Stomach (tissue), 19 donors: ENCODE results near the gene OR5AN1. TPM values are rescaled to one million over a fixed set of nuclear protein-coding genes. Genes with fewer than 3 reads are reported as not detected.
"Not testable (repeated sequence)": the region's sequence is repeated elsewhere in the genome, so short reads cannot be mapped to it uniquely, and the experiment has no call there.

ENCODE experiments used
- DNase-seq, 2 donors: peaks; one replicate each; pipeline versions ENCODE4 v3.0.0 to v3.0.0-alpha.2; 2013 to 2019
- H3K27ac ChIP-seq, 5 donors: fragments of 200-600 bp in 4 of 5; sonication (generic) in 4 of 5; one replicate each; pipeline ENCODE4 v1.5.1; 2013 to 2019; ENCODE audit warnings: mild to moderate bottlenecking in 1 of 5, moderate library complexity in 1 of 5
- H3K27me3 ChIP-seq, 3 donors: fragments of 200-600 bp; sonication (generic); one replicate each; pipeline ENCODE4 v1.5.1; 2017 to 2019; ENCODE audit warnings: mixed run types in 1 of 3
- H3K36me3 ChIP-seq, 4 donors: fragments of 200-600 bp; sonication (generic); 1 replicate in 3 of 4; 2 replicates in 1 of 4; pipeline ENCODE4 v1.5.1; 2016 to 2019
- H3K4me1 ChIP-seq, 4 donors: fragments of 200-600 bp; sonication (generic); one replicate each; pipeline ENCODE4 v1.5.1; 2016 to 2019
- H3K4me3 ChIP-seq, 4 donors: fragments of 200-600 bp; sonication (generic) in 3 of 4; one replicate each; pipeline ENCODE4 v1.5.1; 2016 to 2019; ENCODE audit warnings: mild to moderate bottlenecking in 1 of 4
- H3K9me3 ChIP-seq, 4 donors: fragments of 200-600 bp; sonication (generic); one replicate each; pipeline ENCODE4 v1.5.1; 2016 to 2019
- CTCF ChIP-seq, 7 experiments: fragments of 450-650 bp in 4 of 7; fragments of 200-600 bp in 3 of 7; sonication (generic) in 3 of 7; IDR thresholded peaks; one replicate each; pipeline ENCODE4 v1.5.1; 2016 to 2019; ENCODE audit warnings: antibody characterized with exemption in 7 of 7, control low read depth in 2 of 7, mild to moderate bottlenecking in 1 of 7
- EP300 ChIP-seq: sonication (generic); formaldehyde crosslinking; IDR thresholded peaks from one replicate; pipeline ENCODE4 v1.6.1; 2017; ENCODE audit warnings: antibody characterized with exemption
- POLR2A ChIP-seq, 4 donors: fragments of 450-650 bp; IDR thresholded peaks; one replicate each; pipeline ENCODE4 v1.6.1; 2016; ENCODE audit warnings: antibody characterized with exemption in 4 of 4, control low read depth in 2 of 4, mild to moderate bottlenecking in 1 of 4, moderate library complexity in 1 of 4
- POLR2AphosphoS5 ChIP-seq, 3 donors: sonication (generic); formaldehyde crosslinking; IDR thresholded peaks; one replicate each; pipeline ENCODE4 v1.6.1; 2016; ENCODE audit warnings: antibody characterized with exemption in 3 of 3
- WGBS, 5 donors: extraction: QIAGEN DNeasy Blood & Tissue Kit in 3 of 5; methylation state at CpG; one replicate each; pipeline versions ENCODE4 v1.1.5 to v1.1.7; 2013 to 2018; 5-methylcytosine and 5-hydroxymethylcytosine counted together
- intact Hi-C: fragments of 100-400 bp; cut with DNase I; formaldehyde crosslinking; loops from one replicate; pipeline ENCODE4 v1.15.1; 2023; ENCODE audit warnings: low total_unique reads
- long read RNA-seq, 10 donors: transcript quantifications; one replicate each; lab custom pipeline, GENCODE V29; 2026
- polyA plus RNA-seq, 3 donors: library from polyadenylated mRNA; stranded (reverse); fragments of 200-250 nt; gene quantifications; one replicate each; pipeline ENCODE4 v1.2.3, GENCODE V29; 2013
- total RNA-seq, 5 donors: library from RNA; depleted of rRNA; stranded (reverse); fragments of >200 nt; gene quantifications; one replicate each; pipeline versions ENCODE4 v1.1.0 to v1.2.3, GENCODE V29; 2014 to 2016
- donor health status: healthy with polysubstance abuse.
- donor health status: Bipolar disorder and iron deficiency.
- donor health status: healthy.

Gene OR5AN1
- under 1 TPM in 1 of 5 donors, not detected in 4; under 0.01 TPM for total RNA-seq
- polyA plus RNA-seq = not detected
- long read RNA-seq, donor 1 = 0 reads
- long read RNA-seq, donor 2 = 0 reads
- long read RNA-seq, donor 3 = 0 reads
- long read RNA-seq, donor 4 = 0 reads
- long read RNA-seq, donor 5 = 0 reads
- long read RNA-seq, donor 6 = 0 reads
- long read RNA-seq, donor 7 = 0 reads
- long read RNA-seq, donor 8 = 0 reads
- long read RNA-seq, donor 9 = 0 reads
- long read RNA-seq, donor 10 = 0 reads

GRCh38 chr11:59358595-59358994, at the start of gene OR5AN1:
OR5AN1 (plus strand) TSS chr11:59358895; CDS start chr11:59364459, 5,564 bp downstream.
- TF ChIP-seq CTCF (IDR thresholded peaks at IDR 0.05) (no peak), EP300 (no peak)
- Histone ChIP-seq H3K4me3 (no peak within 1 kb of the TSS), H3K4me1 (no peaks in the 10 kb centered on the region), H3K27me3 (no peaks in the 10 kb centered on the region), H3K27ac (no peak within 1 kb of the TSS), H3K9me3 (no peaks in the 10 kb centered on the region), H3K36me3 (no peaks in the 10 kb centered on the region)
- intact Hi-C loops = no loop called here
- DNase-seq = no peak
- whole genome bisulfite sequencing, 5 donors = 54 to 72% (median 71%) methylated on average over 3 of the region's 3 CpGs

- DNase-seq = no peak
- TF ChIP-seq POLR2A (IDR thresholded peaks at IDR 0.05) = no peak
- H3K36me3 ChIP-seq = no peaks in the 10 kb centered on the region
- H3K4me1 ChIP-seq = no peaks in the 10 kb centered on the region
- H3K27ac ChIP-seq = no peak overlapping the region
- H3K27me3 ChIP-seq = no peaks in the 10 kb centered on the region
- no peak overlapping the region for H3K4me3 ChIP-seq
- intact Hi-C loops = no loop called here
- peaks cover 0 to 2% (median 0%) of the 10 kb centered on the region in 4 donors for H3K9me3 ChIP-seq
Measured at GRCh38 chr11:59335001-59335400, 23.7 kb upstream of the OR5AN1 start.

GRCh38 chr11:59336176-59336575, 22.5 kb upstream of the OR5AN1 start:
- no peak overlapping the region for H3K27ac ChIP-seq
- H3K9me3 ChIP-seq = peaks cover 0 to 13% (median 2%) of the 10 kb centered on the region in 4 donors
- 70 to 75% (median 73%) methylated on average over 5 of the region's 5 CpGs for WGBS, 5 donors
- no peaks in the 10 kb centered on the region for H3K4me1 ChIP-seq
- no peaks in the 10 kb centered on the region for H3K36me3 ChIP-seq
- no peak for DNase-seq
- TF ChIP-seq CTCF (IDR thresholded peaks at IDR 0.05) (no peak), POLR2A (IDR thresholded peaks at IDR 0.05) (no peak), POLR2AphosphoS5 (IDR thresholded peaks at IDR 0.05) (no peak), EP300 (no peak)
- H3K27me3 ChIP-seq = no peaks in the 10 kb centered on the region
- intact Hi-C loops = no loop called here
- no peak overlapping the region for H3K4me3 ChIP-seq

- intact Hi-C loops = no loop called here
- no peak for DNase-seq
Measured at GRCh38 chr11:59336931-59337330, 21.8 kb upstream of the OR5AN1 start.

GRCh38 chr11:59349657-59350056, 9.0 kb upstream of the OR5AN1 start:
- H3K27ac ChIP-seq, intact Hi-C loops, DNase-seq, H3K27me3 ChIP-seq, H3K4me3 ChIP-seq, H3K4me1 ChIP-seq, H3K9me3 ChIP-seq, H3K36me3 ChIP-seq: not testable (repeated sequence)
- 38 to 71% (median 61%) methylated on average over 5 of the region's 5 CpGs for WGBS, 5 donors

More at GRCh38 chr11:59336931-59337330, 21.8 kb upstream of the OR5AN1 start:
- no peaks in the 10 kb centered on the region for H3K36me3 ChIP-seq
- H3K4me1 ChIP-seq = no peaks in the 10 kb centered on the region
- H3K9me3 ChIP-seq = peaks cover 0 to 14% (median 4%) of the 10 kb centered on the region in 4 donors
- no peaks in the 10 kb centered on the region for H3K27me3 ChIP-seq
- no peak overlapping the region for H3K4me3 ChIP-seq
- TF ChIP-seq EP300 (no peak), POLR2AphosphoS5 (IDR thresholded peaks at IDR 0.05) (no peak), CTCF (IDR thresholded peaks at IDR 0.05) (no peak), POLR2A (IDR thresholded peaks at IDR 0.05) (no peak)
- H3K27ac ChIP-seq = no peak overlapping the region
